ENCODE data around the gene PSMD3.

DNA sequence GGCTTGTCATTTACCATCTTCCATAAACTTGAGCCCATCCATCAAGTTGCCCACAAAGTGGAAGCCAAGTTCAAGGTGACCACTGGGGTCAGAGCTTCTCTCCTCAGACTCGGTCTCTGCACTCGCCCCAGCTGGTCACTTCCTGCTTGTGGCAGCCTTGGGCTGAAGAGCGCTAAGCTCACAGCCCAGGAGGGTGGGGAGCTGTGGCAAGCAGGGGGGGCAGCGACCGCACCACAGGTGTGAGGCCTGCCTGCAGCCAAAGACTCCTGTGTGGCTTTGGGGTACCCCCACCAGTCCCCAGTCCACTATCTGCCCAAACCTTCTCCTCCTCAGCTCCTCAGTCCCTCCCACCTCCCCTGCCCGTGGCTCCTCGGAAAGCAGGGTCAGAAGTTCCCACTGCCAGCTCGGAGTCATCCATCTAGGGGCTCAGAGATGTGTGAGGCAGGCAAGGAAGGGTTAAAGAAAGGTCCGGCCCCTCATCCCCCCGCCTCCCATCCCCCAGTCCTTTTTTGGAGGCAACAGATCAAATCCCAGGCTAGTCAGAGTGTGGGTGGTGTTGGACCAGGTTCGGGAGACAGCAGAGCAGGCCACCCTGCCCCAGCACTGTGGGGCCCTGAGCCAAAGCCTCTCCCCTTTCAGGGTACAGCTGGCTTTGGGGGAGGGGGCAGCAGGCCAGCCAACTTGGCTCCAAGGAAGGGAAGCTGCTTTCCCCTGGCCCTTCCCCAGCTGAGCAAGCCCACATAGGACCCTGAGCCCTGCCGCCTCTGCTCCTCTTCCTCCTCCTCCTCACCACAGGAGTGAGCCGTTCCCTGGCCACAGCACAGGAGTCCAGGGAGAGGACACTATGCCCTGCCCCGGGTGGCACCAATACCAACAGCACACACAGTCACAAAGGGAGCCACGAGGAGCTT is 37.9 kb downstream of the PSMD3 start:
- TF ChIP-seq, protein P1, sequence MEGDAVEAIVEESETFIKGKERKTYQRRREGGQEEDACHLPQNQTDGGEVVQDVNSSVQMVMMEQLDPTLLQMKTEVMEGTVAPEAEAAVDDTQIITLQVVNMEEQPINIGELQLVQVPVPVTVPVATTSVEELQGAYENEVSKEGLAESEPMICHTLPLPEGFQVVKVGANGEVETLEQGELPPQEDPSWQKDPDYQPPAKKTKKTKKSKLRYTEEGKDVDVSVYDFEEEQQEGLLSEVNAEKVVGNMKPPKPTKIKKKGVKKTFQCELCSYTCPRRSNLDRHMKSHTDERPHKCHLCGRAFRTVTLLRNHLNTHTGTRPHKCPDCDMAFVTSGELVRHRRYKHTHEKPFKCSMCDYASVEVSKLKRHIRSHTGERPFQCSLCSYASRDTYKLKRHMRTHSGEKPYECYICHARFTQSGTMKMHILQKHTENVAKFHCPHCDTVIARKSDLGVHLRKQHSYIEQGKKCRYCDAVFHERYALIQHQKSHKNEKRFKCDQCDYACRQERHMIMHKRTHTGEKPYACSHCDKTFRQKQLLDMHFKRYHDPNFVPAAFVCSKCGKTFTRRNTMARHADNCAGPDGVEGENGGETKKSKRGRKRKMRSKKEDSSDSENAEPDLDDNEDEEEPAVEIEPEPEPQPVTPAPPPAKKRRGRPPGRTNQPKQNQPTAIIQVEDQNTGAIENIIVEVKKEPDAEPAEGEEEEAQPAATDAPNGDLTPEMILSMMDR (optimal IDR thresholded peaks at IDR 0.05 in 1 of 3, IDR thresholded peaks at IDR 0.05 in 1 of 3, conservative IDR thresholded peaks at IDR 0.05 in 1 of 3; ENCODE audit: extremely low read depth in 1 of 3, insufficient read depth in 2 of 3, low read length in 3 of 3): no peak
- TF ChIP-seq EZH2 (IDR thresholded peaks at IDR 0.05; ENCODE audit: low read length): no peak
